Measurements from ENCODE around the gene GPBP1.
"Not testable (repeated sequence)": the region's sequence is repeated elsewhere in the genome, so short reads cannot be mapped to it uniquely, and the experiment has no call there.

GPBP1 gene

DNA sequence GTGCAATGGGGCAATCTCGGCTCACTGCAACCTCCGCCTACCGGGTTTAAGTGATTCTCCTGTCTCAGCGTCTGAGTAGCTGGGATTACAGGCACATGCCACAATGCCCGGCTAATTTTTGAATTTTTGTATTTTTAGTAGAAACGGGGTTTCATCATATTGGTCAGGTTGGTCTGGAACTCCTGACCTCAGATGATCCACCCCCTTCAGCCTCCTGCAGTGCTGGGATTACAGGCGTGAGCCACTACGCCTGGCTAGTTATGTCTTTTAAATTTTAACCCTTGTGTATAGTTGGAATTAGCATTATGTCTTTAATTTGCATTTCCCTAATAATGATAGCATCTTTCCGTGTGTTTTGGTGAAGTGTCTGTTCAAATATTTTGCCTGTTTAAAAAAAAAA, 11.5 kb downstream of the GPBP1 start:
- Mint-ChIP-seq H3K27ac (peak overlapping the region in 1 of 2 donors; percentile 35), H3K4me3 (peak overlapping the region; percentile 55 to 59), H3K27me3 (no peaks in the 10 kb centered on the region), H3K36me3 (ENCODE audit: insufficient read depth) (peaks cover 40% of the 10 kb centered on the region), H3K4me1 (ENCODE audit: low read depth in 2 of 2) (peaks cover 54 to 76% of the 10 kb centered on the region in 2 donors), H3K9me3 (no peaks in the 10 kb centered on the region)
- ATAC-seq (replicated peaks) (no peak), DNase-seq (no peak)

DNA sequence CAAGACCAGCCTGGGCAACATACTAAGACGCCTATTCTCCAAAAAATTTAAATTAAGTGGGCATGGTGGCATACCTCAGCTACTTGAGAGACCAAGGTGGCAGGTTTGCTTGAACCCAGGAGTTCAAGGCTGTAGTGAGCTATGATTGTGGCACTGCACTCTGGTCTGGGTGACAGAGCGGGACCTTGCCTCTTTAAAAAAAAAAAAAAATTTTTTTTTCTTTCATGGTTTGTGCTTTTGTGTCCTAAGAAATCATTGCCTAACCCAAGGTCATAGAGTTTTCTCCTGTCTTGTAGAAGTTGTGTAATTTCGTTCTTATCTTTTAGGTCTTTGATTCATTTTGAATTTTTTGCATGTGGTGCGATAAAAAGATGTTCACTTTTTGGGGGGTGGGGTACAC, 12.3 kb downstream of the GPBP1 start:
- no peaks in the 10 kb centered on the region for H3K9me3 Mint-ChIP-seq
- ATAC-seq (replicated peaks), result no peak
- DNase-seq, result no peak
- peak overlapping the region; percentile 55 to 59 for H3K4me3 Mint-ChIP-seq
- H3K27ac Mint-ChIP-seq, result no peak overlapping the region
- no peaks in the 10 kb centered on the region for H3K27me3 Mint-ChIP-seq
- H3K36me3 Mint-ChIP-seq (ENCODE audit: insufficient read depth), result peaks cover 37% of the 10 kb centered on the region
- H3K4me1 Mint-ChIP-seq (ENCODE audit: low read depth in 2 of 2), result peaks cover 47 to 69% of the 10 kb centered on the region in 2 donors

DNA sequence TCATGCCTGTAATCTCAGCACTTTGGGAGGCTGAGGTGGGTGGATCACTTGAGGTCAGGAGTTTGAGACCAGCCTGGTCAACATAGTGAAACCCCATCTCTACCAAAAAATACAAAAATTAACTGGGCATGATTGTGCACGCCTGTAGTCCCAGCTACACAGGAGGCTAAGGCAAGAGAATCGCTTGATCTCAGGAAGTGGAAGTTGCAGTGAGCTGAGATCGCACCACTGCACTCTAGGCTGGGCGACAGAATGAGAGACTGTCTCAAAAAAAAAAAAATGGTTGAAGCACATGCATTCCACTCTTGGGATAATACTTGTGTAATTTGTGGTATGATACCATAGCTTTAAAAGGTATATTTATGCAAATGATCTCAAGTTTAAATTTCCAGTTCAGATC, 14.1 kb downstream of the GPBP1 start:
- DNase-seq (peak in 1 of 3 experiments; percentile 17), ATAC-seq (replicated peaks) (peak; percentile 62)
- not testable (repeated sequence) for H3K27me3 Mint-ChIP-seq, H3K9me3 Mint-ChIP-seq
- H3K27ac Mint-ChIP-seq, result peak overlapping the region; percentile 66 to 79
- peaks cover 42% of the 10 kb centered on the region for H3K36me3 Mint-ChIP-seq (ENCODE audit: insufficient read depth)
- peaks cover 57 to 79% of the 10 kb centered on the region in 2 donors for H3K4me1 Mint-ChIP-seq (ENCODE audit: low read depth in 2 of 2)
- peak overlapping the region; percentile 55 to 59 for H3K4me3 Mint-ChIP-seq

DNA sequence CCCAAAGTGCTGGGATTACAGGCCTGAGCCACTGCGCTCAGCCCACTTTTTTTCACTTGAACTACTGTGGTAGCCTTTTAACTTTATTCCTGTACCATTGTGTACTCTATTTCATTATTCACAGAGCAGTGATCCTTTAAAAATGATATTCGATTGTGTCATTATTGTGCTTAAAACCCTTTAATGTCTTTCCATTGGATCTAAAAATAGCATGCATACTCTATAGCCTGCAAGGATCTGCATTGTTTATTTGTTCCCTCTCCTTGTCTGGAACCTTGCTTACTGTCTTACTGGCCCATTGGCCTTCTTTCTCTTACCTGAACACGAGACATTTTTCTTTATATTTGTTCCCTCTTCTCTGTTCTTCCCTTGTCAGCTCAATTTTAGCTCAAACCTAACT, 15.7 kb downstream of the GPBP1 start:
- Mint-ChIP-seq H3K27me3 (no peaks in the 10 kb centered on the region), H3K4me1 (ENCODE audit: low read depth in 2 of 2) (peaks cover 60 to 82% of the 10 kb centered on the region in 2 donors), H3K27ac (peak overlapping the region; percentile 66 to 79), H3K36me3 (ENCODE audit: insufficient read depth) (peaks cover 40% of the 10 kb centered on the region), H3K9me3 (no peaks in the 10 kb centered on the region), H3K4me3 (peak overlapping the region in 1 of 2 donors; percentile 2)
- DNase-seq (no peak), ATAC-seq (replicated peaks) (no peak)

DNA sequence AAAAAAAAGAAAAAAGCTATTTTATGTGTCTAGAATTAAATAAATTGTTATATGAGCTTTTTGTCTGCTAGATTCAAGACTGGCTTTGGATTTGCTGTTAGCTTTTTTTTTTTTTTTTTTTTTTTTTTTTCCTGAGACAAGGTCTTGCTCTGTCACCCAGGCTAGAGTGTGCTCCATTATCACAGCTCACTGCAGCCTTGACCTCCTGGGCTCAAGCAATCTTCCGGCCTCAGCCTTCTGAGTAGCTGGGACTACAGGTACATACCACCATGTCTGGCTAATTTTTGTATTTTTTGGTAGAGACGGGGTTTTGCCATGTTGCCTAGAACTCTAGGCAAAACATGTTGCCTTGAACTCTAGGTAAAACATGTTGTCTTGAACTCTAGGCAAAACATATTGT, 16.7 kb downstream of the GPBP1 start:
- Mint-ChIP-seq H3K36me3 (ENCODE audit: insufficient read depth) (peaks cover 47% of the 10 kb centered on the region), H3K4me1 (ENCODE audit: low read depth in 2 of 2) (peaks cover 62 to 81% of the 10 kb centered on the region in 2 donors), H3K27me3 (no peaks in the 10 kb centered on the region), H3K27ac (no peak overlapping the region), H3K9me3 (no peaks in the 10 kb centered on the region), H3K4me3 (no peak overlapping the region)
- ATAC-seq (replicated peaks), result no peak
- no peak for DNase-seq

DNA sequence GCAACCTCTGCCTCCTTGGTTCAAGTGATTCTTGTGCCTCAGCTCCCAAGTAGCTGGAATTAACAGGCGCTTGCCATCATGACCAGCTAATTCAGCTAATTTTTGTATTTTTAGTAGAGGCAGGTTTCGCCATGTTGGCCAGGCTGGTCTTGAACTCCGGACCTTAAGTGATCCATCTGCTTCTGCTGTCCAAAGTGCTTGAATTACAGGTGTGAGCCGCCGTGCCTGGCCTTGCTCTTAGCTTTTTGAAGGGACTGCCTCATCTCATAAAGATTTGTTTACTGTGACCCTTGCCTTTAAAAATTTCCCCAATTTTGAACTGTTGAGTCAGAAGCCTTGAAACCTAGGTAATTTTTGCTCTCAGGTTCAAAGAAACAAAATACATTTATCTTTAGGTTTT, 17.3 kb downstream of the GPBP1 start:
- peaks cover 58 to 75% of the 10 kb centered on the region in 2 donors for H3K4me1 Mint-ChIP-seq (ENCODE audit: low read depth in 2 of 2)
- peaks cover 45% of the 10 kb centered on the region for H3K36me3 Mint-ChIP-seq (ENCODE audit: insufficient read depth)
- H3K9me3 Mint-ChIP-seq, result no peaks in the 10 kb centered on the region
- peak overlapping the region in 1 of 2 donors; percentile 55 for H3K27ac Mint-ChIP-seq
- peak overlapping the region in 1 of 2 donors; percentile 17 for H3K4me3 Mint-ChIP-seq
- ATAC-seq (replicated peaks) (no peak), DNase-seq (no peak)
- no peaks in the 10 kb centered on the region for H3K27me3 Mint-ChIP-seq

DNA sequence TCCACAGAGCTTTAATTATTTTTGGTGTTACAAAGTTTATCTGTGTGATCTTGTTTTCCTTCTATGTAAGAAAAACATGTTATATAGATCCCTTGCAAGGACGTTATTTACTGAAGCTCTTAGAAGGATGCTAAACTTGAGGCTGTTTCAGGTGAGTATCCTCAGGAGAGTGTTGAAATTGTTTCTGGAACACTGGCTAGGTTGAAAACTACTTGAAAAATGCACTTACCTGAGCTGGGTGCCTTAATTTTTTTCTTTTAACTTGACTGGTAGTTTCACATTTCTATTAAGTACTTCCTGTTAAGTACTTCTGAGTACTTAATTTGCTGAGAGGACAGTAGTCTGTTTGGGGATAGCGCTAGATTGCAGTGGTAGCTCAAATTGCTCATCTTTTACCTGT, 18.1 kb downstream of the GPBP1 start:
- Mint-ChIP-seq H3K9me3 (no peaks in the 10 kb centered on the region), H3K4me1 (ENCODE audit: low read depth in 2 of 2) (peaks cover 53 to 67% of the 10 kb centered on the region in 2 donors), H3K27me3 (no peaks in the 10 kb centered on the region), H3K4me3 (peak overlapping the region in 1 of 2 donors; percentile 8), H3K27ac (peak overlapping the region; percentile 87 to 91), H3K36me3 (ENCODE audit: insufficient read depth) (peaks cover 48% of the 10 kb centered on the region)
- no peak for ATAC-seq (replicated peaks)
- DNase-seq, result no peak

DNA sequence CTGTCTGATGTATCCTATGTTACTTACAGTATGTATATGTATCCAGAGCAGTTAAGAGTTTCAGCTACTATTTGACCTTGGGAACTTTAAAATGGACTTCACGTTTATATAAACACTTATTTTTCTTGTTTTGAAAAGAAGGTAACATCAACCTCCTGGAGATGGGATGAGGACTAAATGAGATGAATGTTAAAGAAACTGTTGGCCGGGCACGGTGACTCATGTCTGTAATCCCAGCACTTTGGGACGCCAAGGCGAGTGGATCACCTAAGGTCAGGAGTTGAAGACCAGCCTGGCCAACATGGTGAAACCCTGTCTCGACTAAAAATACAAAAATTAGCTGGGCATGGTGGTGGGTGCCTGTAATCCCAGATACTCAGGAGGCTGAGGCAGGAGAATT, 19.0 kb downstream of the GPBP1 start:
- peaks cover 54 to 65% of the 10 kb centered on the region in 2 donors for H3K4me1 Mint-ChIP-seq (ENCODE audit: low read depth in 2 of 2)
- not testable (repeated sequence) for ATAC-seq (replicated peaks); H3K9me3 Mint-ChIP-seq; H3K27me3 Mint-ChIP-seq; DNase-seq
- peak overlapping the region; percentile 63 to 73 for H3K4me3 Mint-ChIP-seq
- H3K27ac Mint-ChIP-seq, result peak overlapping the region; percentile 87 to 91
- H3K36me3 Mint-ChIP-seq (ENCODE audit: insufficient read depth), result peaks cover 55% of the 10 kb centered on the region

DNA sequence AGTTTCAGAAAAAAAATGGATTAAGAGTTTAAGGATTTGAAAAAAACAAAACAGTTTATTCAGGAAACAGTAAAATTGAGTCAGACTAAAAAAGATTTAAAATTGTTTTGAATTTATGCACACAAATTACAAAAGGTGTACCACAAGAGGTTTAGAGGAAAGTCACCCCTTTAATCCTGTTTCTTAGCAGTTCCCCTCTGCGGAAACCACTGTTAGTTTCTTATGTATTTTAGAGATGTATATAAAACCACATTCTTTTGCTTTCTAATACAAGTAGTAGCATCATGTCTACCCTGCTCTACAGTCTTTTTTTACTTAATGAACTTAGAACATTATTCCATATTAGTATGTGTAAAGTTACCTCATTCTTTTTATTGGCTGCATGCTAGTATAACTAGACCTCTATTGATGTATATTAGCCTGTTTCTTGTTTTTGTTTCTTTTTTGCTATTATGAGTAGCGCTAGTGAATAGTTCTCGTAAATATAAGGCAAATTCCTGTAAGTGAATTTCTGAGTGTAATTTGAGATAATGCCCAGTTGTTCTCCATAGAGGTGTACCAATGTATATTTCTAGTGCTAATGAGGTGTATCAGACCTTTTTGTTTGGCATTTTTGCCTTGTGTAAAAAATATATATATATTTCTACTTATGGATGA, 20.0 kb downstream of the GPBP1 start:
- Mint-ChIP-seq H3K27me3 (no peaks in the 10 kb centered on the region), H3K36me3 (ENCODE audit: insufficient read depth) (peaks cover 60% of the 10 kb centered on the region), H3K27ac (peak overlapping the region; percentile 87 to 91), H3K4me1 (ENCODE audit: low read depth in 2 of 2) (peaks cover 48 to 65% of the 10 kb centered on the region in 2 donors), H3K9me3 (no peaks in the 10 kb centered on the region), H3K4me3 (peak overlapping the region; percentile 63 to 73)
- no peak for DNase-seq
- peak; percentile 88 for ATAC-seq (replicated peaks)

DNA sequence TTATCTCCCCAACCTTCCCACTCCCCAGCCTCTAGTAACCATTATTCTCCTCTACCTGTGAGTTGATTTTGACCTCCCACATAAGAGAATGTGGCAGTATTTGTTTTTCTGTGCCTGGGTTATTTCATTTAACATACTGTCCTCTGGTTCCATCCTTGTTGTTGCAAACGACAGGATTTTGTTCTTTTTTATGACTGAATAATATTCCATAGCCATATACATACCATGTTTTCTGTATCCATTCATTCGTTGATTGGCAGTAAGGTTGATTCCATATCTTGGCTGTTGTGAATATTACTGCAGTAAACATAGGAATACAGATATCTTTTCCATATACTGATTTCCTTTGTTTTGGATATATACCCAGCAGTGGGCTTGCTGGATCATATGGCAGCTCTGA, 20.8 kb downstream of the GPBP1 start:
- Mint-ChIP-seq H3K36me3 (ENCODE audit: insufficient read depth) (peaks cover 57% of the 10 kb centered on the region), H3K4me1 (ENCODE audit: low read depth in 2 of 2) (peaks cover 47 to 66% of the 10 kb centered on the region in 2 donors)
- no peak for DNase-seq

DNA sequence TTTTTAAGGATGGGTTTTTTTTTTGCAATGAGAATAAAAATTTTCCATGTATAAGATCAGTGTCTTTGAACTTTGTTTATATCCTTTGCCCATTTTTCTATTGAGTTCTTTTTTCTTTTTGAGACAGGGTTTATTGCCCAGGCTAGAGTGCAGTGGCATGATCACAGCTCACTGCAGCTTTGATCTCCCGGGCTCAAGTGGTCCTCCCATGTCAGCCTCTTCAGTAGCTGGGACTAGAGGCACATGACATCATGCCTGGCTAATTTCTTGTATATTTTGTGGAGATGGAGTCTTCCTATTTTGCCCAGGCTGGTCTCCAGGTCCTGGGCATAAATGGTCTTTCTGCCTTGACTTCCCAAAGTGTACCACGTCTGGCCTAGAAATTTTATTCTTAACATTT, 21.2 kb downstream of the GPBP1 start:
- H3K27ac Mint-ChIP-seq, result peak overlapping the region in 1 of 2 donors; percentile 26
- H3K27me3 Mint-ChIP-seq, result no peaks in the 10 kb centered on the region
- peaks cover 54% of the 10 kb centered on the region for H3K36me3 Mint-ChIP-seq (ENCODE audit: insufficient read depth)
- H3K4me3 Mint-ChIP-seq, result no peak overlapping the region
- H3K9me3 Mint-ChIP-seq, result no peaks in the 10 kb centered on the region
- ATAC-seq (replicated peaks) (no peak), DNase-seq (no peak)
- peaks cover 46 to 66% of the 10 kb centered on the region in 2 donors for H3K4me1 Mint-ChIP-seq (ENCODE audit: low read depth in 2 of 2)

More for the DNA sequence above, 20.8 kb downstream of the GPBP1 start:
- no peak overlapping the region for H3K4me3 Mint-ChIP-seq
- peak overlapping the region in 1 of 2 donors; percentile 26 for H3K27ac Mint-ChIP-seq
- ATAC-seq (replicated peaks), result no peak
- no peaks in the 10 kb centered on the region for H3K9me3 Mint-ChIP-seq
- no peaks in the 10 kb centered on the region for H3K27me3 Mint-ChIP-seq

DNA sequence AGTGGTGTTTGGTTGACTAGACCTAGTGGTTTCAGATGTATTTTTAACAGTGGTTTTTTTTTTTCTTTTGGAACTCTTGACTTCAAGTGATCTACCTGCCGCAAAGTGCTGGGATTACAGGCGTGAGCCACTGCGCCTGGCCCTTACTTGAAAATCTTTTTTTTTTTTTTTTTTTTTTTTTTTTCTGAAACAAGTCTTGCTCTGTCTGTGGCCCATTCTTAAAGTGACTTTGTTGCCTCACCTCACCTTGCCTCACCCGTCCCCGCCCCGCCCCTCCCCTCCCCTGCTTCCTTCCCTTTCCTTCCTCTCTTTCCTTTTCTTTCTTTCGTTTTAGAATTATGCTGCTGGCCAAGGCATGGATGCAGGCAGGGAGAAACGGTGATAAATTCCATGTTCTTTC, 26.0 kb downstream of the GPBP1 start:
- ATAC-seq (replicated peaks), result peak; percentile 14

DNA sequence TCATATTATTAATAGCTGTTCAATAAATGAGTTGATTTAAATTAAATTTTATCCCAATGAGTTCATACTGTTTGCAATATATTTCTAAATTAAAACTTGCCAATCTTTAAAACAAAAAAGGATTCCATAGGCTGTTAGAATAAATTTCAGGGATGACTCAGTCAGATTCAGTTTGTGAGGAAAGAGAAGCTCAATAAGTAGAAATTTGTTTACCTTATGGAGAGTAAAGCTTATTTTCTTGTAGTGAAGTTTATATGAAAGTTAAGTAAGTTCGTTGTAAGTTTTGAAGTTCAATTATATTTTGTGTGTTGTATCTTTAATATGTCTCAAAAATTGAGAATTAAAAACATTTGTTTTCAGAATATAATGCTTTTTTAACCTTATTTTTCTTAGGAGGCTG, 29.0 kb downstream of the GPBP1 start:
- peaks cover 40 to 81% of the 10 kb centered on the region in 2 donors for H3K4me1 Mint-ChIP-seq (ENCODE audit: low read depth in 2 of 2)
- peaks cover 48% of the 10 kb centered on the region for H3K36me3 Mint-ChIP-seq (ENCODE audit: insufficient read depth)
- no peaks in the 10 kb centered on the region for H3K27me3 Mint-ChIP-seq
- ATAC-seq (replicated peaks) (no peak), DNase-seq (no peak)
- H3K9me3 Mint-ChIP-seq, result no peaks in the 10 kb centered on the region
- H3K27ac Mint-ChIP-seq, result peak overlapping the region; percentile 83 to 93
- peak overlapping the region in 1 of 2 donors; percentile 26 for H3K4me3 Mint-ChIP-seq

More for the DNA sequence above, 26.0 kb downstream of the GPBP1 start:
- peaks cover 54% of the 10 kb centered on the region for H3K36me3 Mint-ChIP-seq (ENCODE audit: insufficient read depth)
- H3K4me3 Mint-ChIP-seq, result peak overlapping the region in 1 of 2 donors; percentile 52
- no peak for DNase-seq
- no peaks in the 10 kb centered on the region for H3K9me3 Mint-ChIP-seq
- H3K27me3 Mint-ChIP-seq, result no peaks in the 10 kb centered on the region
- peak overlapping the region; percentile 1 to 17 for H3K27ac Mint-ChIP-seq
- peaks cover 28 to 62% of the 10 kb centered on the region in 2 donors for H3K4me1 Mint-ChIP-seq (ENCODE audit: low read depth in 2 of 2)

DNA sequence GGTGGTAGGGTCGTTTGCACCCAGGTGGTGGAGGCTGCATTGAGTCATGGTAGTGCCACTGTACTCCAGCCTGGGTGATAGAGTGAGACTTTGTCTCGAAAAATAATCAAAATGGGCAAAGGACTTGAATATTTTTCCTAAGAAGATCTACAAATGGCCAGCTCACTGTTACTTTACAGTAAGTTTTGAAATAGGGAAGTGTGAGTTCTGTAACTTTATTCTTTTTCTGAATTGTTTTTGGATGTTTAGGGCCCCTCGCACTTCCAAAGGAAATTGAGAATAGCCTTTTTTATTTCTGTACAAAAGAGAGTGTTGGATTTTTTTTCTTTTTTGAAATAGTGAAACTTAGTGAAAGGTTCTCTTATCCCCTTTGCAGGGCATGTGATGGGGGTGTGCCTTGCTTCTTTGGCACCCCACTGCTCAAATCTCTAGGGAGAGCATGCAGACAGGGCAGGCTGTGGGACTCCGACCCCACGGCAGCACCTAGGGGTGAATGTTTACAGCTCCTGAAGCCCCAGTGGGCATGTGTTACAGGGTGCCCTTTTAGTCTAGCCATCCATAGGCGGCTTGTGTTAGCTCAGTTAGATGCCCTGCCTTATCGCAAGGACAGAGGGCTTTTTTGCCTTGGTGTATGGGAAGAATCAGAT, 33.3 kb downstream of the GPBP1 start:
- DNase-seq (no peak), ATAC-seq (replicated peaks) (no peak)
- H3K4me1 Mint-ChIP-seq (ENCODE audit: low read depth in 2 of 2), result peaks cover 56 to 80% of the 10 kb centered on the region in 2 donors
- peak overlapping the region; percentile 72 to 86 for H3K27ac Mint-ChIP-seq
- H3K27me3 Mint-ChIP-seq, result no peaks in the 10 kb centered on the region
- H3K4me3 Mint-ChIP-seq, result peak overlapping the region in 1 of 2 donors; percentile 50
- H3K36me3 Mint-ChIP-seq (ENCODE audit: insufficient read depth), result peaks cover 45% of the 10 kb centered on the region
- H3K9me3 Mint-ChIP-seq, result no peaks in the 10 kb centered on the region

Measured in effector memory CD8-positive, alpha-beta T cell (primary cell).